T-helper 2 cell (primary cell): Measurements from ENCODE around the gene CIPC.

Experiments used
- DNase-seq, 5 experiments: peaks; one replicate each; pipeline versions ENCODE4 v3.0.0 to v3.0.0-alpha.2; 2012 to 2022
- total RNA-seq, 2 donors: gene quantifications; one replicate each; lab custom pipeline; 2026; lab: John Stamatoyannopoulos, UW

Gene CIPC, protein sequence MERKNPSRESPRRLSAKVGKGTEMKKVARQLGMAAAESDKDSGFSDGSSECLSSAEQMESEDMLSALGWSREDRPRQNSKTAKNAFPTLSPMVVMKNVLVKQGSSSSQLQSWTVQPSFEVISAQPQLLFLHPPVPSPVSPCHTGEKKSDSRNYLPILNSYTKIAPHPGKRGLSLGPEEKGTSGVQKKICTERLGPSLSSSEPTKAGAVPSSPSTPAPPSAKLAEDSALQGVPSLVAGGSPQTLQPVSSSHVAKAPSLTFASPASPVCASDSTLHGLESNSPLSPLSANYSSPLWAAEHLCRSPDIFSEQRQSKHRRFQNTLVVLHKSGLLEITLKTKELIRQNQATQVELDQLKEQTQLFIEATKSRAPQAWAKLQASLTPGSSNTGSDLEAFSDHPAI
- total RNA-seq, result 12.7 to 17.1 reads per million in 2 donors

DNA sequence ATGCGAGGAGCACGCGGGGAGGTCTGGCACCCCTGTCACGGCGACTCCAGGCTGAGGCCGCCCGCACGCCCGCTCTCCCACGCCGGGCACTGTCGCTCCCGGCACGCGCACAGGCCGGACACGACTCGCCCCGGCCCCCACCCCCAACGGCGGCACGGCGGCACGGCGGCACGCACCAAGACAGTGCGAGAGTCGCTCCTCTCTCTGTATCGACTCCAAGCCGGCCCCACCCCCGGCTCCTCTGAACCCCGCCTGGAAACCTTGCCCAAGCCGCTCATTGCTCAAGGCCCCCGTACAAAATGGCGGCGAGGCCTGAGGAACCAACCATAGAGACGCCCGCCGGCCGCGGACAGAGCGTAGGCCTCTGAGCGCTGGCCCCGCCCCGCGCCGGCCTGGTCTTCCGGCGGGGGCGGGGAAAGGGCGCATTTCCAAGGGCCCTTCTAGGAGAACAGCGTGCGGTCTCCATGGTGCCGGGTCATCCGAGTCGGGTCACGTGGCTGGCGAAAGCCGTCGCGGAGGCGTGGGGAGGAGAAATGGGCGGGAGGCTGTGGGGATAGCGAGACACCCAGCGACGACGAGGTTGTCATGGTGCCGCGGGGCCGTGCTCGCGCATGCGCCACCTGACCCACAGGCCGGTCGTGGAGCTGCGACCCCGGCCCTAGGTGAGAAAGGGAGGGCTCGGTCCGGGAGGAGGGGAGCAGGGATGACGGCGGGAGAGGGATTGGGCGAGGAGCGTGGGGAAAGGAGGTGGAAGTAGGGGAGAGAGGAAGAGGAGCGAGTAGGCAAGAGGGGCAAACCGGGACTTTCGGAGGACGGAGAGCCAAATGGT lies at the start of gene CIPC:
Gene CIPC (plus strand): TSS at position 559 of the 829 bp plus-strand sequence. CDS start 7,451 bp downstream, outside the sequence.
- DNase-seq, result peak; percentile 95 to 100 (median 98)

DNA sequence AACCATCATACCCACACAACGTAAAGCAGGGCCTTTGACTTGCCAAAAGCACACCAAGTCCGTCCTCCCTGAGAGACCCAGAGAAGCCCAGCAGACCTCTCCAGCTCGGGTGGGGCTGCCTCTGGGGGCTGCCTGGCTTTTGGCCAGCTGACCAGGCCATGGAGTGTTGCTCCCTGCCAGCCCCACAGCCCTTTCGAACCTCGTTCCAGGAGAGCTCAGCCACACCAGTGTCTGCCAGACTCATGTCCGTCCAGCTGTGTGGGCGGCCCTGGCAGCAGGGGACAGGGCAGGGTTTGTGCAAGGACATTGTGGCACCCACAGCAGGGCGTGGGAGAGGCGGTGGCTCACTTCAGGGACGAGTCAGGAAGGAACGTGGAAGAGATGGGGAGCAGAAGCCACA lies 46.9 kb upstream of the CIPC start:
- DNase-seq, result no peak

DNA sequence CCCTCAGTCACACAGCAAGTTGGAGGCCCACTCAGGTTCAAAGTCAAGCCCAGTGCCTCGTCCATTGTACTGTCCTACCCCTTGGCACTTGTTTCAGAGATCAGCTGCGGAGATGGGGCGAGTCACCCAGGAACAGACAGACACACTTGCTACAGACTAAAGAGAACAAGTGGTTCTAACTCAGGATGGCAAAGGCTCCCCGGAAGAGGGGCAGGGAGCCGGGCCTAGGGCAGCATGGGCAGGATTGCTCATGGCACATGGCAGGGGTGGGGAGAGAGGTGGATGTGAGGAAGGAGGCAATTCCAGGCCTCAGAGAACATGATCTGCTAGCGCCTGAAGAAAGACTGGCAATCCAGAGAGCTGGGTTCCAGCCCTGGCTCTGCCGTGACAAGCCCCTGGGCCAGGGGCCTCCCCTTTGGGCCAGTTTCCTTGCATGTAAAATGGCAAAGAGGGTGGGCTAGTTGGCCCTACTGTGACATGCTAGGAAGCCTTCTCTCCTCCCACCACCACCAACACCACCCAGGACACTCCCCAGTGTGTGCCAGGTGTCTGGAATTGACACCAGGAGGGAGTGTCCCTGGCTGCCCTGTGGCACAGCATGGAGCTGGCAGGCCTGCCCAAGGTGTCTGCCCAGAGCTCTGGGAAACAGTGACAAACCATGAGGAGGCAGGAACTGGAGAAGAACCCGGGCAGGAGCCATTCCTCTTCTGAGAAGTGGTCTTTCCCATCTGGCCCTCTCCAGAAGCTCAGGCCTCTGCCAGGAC lies 45.6 kb upstream of the CIPC start:
- DNase-seq, result no peak

DNA sequence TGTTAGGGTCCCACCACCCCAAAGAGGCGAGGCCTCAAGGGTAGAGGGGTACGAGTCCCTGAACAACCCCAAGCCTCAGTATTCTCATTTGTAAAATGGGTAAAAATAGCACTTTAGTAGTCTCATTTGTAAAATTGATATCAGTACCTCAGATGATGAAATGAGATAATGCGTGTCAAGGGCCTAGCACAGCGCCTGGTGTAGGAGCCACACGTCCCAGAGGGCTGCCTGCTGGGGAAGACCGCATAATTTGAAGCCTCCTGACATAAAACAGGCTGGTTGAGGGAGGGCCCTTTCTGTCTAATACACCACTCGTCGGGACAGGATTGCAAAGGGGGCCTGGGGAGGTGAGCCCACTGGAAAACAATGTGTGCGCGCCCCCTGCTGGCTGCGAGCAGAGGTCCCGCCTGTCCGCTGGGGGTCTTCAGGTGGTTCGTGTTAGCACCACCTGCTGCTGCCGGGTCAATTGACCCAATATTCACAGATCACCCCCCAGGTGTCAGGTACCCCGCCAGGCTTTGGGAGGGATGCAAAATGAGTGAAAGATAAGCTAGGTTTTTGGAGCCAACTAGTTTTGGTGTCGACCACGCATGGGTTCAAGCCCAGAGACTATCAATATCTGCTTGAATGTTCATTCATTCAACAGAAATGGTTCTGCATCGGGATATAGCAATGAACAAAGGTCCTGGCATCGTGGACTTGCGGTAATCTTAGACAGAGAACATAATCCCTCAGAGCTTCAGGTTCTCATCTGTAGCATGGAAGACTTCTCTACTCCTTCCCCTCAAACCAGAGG lies 44.8 kb upstream of the CIPC start:
- DNase-seq, result peak; percentile 53 to 75 (median 70)

DNA sequence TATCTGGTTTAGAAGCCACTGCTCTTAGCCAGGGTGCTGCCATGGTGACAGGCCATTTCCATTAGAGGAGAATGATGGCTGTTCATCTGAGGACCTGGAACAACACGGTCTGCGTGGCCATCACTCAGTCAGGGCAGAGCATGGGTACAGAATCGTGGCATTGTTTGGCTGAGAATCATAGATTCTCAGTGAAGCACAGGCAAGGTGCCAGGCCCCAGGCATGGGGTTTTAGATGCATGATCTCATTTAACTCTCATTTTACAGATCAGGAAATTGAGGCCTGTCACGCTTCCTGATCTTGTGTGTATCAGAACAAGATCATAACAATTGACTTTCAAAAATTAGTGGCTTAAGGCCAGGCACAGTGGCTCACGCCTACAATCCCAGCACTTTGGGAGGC lies 42.8 kb upstream of the CIPC start:
- DNase-seq, result peak in 1 of 5 experiments; percentile 81

DNA sequence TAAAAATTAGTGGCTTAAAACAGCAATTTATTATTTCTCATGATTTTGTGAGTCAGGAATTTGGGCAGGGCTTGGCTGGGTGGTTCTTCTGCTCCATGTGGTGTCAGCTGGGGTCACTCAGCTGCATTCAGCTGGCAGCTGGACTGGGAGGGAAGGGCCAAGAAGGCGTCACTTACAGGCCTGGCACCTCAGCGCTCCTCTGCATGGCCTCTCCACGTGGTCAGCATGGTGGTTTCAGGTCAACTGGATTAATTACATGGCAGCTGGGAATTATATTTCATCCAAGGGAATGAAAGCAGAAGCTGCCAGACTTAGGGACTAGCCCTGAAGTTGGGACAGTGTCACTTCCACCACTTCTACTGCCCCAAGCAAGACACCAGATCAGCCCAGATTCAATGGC lies 42.1 kb upstream of the CIPC start:
- no peak for DNase-seq

DNA sequence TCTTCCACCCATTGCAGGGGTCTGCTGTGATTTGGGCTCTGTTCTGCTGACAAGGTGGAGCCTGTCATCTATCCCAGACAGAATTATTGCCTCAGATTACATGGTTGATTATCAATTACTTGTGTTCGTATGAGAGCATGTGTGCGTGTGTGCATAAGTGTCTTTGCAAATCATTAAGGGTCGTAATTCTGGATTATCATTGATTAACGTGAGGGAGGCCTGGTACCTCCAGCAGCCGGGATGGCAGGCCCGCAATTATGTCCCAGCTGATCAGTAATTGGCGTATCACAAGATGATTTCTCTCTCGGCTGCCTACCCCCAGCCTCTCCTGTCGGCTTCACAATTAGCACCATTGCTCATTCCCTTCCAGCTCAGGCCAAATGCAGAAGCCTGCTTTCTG lies 39.9 kb upstream of the CIPC start:
- DNase-seq, result no peak

DNA sequence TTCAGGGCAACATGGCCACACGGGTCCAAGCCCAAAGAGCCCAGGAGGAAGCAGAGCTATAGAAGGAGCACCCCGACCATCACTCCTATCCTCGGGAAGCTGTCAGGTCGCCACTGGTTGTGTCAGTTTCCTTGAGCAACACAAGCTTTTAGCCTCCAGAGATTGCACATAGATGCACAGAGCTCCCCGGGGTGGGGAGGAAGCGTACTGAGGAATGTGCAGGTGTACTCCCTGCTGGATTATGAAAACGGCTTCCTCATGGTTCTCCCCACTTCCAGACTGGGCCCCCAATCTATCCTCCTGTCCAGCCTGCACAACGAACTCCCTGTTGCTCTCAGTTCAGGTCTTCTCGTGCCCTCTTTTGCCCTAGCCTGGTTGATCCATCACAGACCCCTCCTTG lies 39.3 kb upstream of the CIPC start:
- DNase-seq, result no peak

DNA sequence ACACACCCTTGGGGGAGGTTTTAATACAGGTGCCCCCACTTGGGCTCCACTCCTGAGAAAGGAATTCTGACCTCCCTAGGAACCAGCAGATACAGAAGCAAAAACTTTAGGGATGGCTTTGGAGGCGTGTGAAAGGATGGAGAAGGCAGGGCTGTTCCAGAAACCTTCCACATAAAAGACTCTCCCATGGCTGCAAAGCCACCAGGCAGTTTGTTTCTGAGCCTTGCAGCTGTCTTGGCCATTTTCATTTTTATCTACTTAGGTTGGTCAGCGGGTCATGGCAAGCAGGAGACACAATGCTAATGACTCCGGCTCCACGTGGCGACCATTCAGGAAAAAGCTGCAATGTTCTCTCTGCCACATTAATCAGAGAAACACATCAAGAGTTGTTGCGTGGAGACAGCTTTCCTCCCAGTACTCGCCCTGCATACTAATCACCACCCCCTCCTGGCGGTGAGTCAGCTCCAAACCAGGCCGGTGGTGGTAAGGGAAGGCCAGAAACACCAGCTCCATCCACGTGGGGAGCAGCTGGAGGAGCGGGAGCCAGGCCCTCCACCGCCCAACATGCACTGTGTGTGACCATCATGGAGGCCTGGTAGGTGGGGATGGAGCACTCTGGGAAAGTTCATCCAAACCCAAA lies 38.7 kb upstream of the CIPC start:
- peak in 2 of 5 experiments; percentile 41 to 54 for DNase-seq

DNA sequence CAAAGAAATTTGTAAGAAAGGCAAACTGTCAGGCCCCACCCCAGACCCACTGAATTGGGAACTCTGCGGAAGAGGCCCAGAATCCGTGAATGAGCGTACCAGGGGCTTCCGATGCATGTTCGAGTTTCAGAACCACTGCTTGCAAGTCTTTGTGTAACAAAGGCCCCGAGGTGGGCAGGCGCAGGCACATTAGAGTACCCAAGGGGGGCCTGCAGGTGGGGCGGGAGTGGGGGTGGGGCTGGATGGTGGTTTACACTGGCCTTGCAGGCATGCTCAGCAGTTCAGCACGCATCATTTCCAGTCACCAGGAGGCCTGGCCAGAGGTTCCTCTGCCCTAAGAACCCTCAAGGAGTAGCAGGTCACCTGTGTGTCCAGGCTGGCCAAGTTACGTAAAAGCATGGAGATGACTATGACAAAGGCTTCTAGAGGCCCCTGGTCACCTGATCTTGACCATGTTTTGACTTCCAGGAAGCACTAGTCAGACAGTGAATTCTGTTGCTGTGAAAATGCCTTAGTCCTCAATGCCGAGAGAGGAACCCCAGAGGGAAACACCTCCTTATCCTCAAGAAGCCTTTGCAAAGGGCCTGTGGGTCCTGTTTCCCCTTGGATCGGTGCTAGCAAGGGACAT lies 36.3 kb upstream of the CIPC start:
- no peak for DNase-seq

DNA sequence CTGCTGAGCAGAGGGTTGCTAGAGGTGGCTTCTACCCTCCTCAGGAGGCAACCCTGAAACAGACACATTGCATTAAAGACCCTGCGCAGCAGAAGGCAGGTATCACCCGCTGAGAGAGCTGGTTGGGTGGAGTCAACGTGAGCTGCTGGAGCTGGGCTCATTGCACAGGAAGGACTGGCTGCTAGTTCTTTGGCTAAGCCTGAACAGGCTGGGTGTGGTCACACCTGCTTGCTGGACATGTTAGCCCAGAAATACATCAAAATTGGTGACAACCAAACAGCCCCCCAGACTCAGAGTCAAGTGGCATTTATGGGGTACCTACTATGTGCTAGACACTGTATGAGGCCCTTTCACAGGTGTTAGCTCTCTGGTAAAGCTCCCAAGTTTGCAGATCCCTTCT lies 35.8 kb upstream of the CIPC start:
- no peak for DNase-seq

DNA sequence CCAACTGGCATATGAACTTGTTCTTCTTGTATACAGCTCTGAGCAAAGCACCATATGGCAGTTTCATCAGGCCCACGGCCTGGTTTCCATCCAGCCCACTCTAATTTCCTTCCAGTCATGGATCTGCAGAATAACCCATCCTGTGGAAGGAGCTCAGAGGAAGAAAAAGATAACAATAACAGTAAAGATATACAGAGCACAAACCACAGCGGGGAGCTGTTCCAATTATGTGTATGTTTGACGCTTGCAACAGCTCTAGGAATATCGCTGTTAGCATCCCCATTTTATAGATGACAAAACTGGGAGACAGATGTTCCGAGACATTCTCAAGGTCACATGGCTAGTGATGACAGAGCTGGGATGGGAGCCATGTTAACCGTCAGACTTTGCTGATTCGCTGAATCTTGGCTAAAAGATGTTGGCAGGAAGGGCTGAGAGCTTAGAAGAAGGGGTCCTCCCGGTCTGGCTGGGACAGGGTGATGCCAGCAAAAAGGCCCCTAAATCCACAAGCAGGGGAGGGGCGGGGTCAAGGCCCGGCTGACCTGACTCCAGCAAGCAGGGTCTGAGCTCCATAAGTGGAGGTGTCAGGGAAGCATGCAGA lies 34.4 kb upstream of the CIPC start:
- DNase-seq, result no peak

DNA sequence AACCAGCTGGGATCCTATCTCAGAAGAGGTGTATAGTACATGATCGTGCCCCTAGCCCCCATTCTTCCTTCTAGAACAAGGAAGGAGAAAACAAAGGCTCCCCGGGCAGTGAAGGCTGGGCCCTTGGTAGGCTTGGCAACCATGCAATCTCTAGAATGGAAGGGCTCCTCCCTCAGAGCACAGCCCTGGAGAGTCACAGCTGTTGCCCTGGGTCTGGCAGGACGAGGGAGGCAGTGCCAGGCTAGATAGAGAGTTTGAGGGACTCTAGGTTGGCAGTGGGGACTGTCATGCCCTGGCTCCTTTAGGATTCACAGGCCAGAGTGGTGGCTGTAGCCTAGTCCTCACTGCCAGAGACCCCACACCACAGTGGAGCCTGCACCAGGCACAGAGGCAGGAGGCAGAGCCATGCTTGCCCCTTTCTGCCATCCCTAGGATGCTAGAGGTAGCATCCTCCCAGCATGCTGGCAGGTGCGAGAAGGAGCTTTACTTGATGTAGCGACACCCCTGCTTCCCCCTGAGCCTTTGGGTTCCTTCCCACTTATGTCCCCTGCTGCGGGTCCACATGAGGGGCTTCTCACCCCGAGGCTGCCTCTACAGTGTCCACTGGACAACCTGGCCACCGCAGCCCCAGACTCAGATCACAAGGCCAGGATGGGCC lies 33.4 kb upstream of the CIPC start:
- no peak for DNase-seq

DNA sequence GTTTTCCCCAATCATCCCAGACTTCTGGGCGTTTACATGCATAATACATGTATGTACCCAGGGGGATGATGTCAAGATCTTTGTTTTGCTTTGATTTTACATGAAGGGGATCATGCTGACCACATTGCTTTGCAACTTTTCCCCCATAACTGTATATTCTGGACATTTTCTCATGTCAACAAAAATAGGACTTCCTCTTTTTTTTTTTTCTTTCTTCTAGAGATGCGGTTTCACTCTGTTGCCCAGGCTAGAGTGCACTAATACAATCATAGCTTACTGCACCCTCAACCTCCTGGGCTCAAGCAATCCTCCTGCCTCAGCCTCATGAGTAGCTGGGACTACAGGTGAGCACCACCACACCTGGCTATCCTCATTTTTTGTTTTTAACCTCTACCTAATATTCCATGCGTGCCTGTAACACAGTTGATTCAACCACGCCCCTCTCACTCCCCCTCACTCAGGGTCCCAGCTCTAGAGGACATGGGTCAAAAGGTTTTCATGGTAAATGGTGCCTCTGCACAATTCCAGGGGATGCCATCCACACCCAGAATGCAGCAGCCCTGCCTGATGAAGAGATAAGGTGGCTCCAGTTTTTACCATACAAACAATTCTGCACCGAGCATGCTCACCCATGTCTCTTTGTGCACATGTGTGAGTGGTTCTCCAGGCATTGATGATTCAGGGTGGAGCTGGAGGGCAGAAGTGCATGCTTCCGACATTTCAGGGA lies 32.0 kb upstream of the CIPC start:
- no peak for DNase-seq

DNA sequence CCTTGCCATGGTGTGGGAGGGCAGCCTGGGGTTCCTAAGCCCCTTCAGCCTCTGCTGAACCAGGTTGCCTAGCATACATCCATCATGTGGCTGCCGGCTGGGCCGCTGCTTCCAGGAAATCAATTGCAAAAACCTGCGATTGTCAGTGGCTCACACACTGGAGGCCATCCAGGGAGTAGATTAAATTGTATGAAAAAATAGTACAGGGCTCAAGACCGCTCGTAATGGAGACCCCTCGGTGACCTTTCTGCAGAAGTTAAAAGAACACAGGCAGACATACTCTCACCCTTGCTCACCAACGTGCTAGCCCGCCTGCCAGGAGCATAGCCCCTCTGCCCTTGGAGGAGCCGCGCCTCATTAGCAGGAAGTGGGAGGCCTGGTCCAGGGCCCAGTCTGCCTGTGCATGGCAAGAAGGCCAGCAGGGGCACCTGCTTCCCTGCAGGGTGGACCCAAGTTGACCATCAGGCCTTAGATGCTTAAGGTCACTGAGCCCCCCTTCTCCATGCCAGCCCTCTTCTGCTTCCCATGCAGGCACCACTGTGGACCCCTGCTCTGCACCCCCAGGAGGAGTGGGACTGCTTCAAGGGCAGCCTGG lies 31.4 kb upstream of the CIPC start:
- no peak for DNase-seq

DNA sequence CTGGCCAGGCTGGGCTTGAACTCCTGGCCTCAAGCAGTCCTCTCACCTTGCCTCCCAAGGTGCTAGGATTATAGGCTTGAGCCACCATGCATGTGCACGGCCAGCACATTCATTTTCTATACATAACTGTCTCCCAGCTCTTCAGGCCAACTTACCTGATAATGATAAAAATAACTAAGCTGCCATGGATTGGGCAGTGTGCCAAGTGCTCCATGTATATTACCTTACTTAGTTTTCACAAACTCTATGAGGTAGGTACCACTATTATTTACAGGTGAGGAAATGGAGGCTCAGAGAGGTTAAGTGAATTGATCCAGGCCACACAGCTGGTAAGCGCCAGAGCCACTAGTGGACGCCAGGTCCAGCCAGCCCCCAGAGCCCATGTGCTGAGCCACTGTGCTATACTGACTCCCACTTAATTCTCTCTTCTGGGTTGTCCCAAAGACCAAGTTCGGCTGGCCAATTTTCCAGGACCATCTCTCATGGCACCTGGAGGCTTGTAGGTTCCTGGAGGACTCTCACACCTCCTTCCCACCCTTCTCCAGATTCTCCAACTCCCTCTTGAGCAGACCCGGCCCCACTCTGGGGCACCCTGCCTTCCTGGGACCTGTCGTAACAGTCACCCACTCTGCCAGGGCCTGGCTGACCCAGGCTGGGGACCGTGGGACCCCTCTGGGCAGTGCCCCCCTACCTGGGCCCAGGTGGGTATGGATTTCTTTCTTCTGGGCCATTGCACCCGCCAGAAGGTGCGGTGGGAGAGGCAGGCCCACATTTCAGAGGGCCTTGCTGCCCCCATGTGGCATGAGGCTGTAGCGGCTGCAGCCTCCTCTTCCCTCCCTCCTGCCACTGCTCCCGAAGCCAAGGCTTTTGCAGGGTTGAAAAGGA lies 30.2 kb upstream of the CIPC start:
- peak; percentile 9 to 68 (median 42) for DNase-seq

DNA sequence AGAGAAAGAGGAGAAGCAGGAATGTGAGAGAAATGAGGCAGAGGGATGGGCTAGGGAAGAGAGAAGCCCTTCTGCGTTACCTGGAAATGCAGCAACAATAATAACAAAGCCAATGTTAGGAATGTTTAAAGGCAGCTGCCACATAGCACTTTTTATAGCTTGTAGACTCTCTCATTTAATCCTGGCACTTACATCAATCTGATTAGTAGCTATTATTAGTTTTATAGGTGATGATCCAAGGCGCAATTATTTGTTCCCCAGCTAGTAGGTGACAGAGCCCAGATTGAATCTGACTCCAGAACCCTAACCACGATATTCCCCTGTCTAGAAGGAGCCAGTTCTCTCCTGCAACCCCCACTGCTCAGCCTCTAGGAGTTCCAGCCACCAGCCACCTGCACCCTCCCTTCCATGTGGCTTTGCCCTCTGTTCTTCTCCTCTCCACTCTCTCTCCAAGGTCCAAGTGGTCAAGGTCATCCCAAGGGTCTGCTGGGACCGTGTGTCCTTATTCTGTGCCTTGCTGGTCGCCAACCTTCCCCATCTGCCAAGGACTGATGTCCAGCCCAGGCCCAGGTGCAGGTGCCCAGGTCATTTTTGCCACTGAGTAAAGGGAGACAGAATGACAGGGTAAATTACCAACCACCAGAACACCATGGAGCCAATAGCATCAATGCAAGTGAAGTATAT lies 29.4 kb upstream of the CIPC start:
- no peak for DNase-seq
